Heart left ventricle (tissue), 13 donors: ENCODE results near the gene NANOGP8.

Experiments
- CTCF ChIP-seq, 12 donors: fragments of 200-600 bp; sonication (generic) in 4 of 12; IDR thresholded peaks; one replicate each; pipeline versions ENCODE4 v1.5.0 to v1.8.0; 2018 to 2022; ENCODE audit warnings: antibody characterized with exemption in 12 of 12, mild to moderate bottlenecking in 5 of 12
- POLR2A ChIP-seq, 2 donors: fragments of 450-650 bp; IDR thresholded peaks; one replicate each; pipeline ENCODE4 v1.6.1; 2017; ENCODE audit warnings: antibody characterized with exemption in 2 of 2, mild to moderate bottlenecking in 2 of 2, moderate library complexity in 2 of 2
- donor health status: ischemic (EF 13 %, LVEDD 7.1; RV severe dilation, severe dysfunction).
- donor health status: DM: no; HTN: yes; CAD: no.
- donor health status: DM: no; HTN: no; CAD: no.
- donor health status: ischemic (EF 25% LVEDD 6.9; RV normal size, moderate dysfunction).
- donor health status: ischemic (EF 25% LVEDD 5.7; RV mildly dilated, moderate dysfunction).
- donor health status: ischemic (EF 35%, LVEDD 5.7; RV mildly dilated, moderate dysfunction).
- donor health status: nonischemic (EF 11% LVEDD 7.7; RV severe dilation, severe dysfunction).
- donor health status: DM: yes; HTN: yes; CAD: no.
- donor health status: PGD.
- donor health status: ischemic (EF 29% LVEDD 5.4; RV normal size, mild dysfunction).
- donor health status: nonischemic (EF 23%, LVEDD 6.1; RV moderate dilation, normal function).

GRCh38 chr15:35130245-35130644 is 45.1 kb upstream of the NANOGP8 start:
- no peak for TF ChIP-seq CTCF (IDR thresholded peaks at IDR 0.05)
- no peak for TF ChIP-seq POLR2A (IDR thresholded peaks at IDR 0.05)
